Astrocyte (in vitro differentiated cells and primary cell): ENCODE results near the gene GLRA3. TPM values are rescaled to one million over a fixed set of nuclear protein-coding genes. Genes with fewer than 3 reads are reported as not detected.

Source experiments
- DNase-seq: peaks from one replicate; pipeline ENCODE4 v3.0.0-alpha.2; 2010; ENCODE audit warnings: low read depth
- FAIRE-seq: peaks from 2 replicates; lab custom pipeline; 2011; peaks lifted over from hg19 to GRCh38; lab: Jason Lieb, UNC
- H2AFZ ChIP-seq: 2 replicates; pipeline ENCODE4 v1.6.0; 2012; ENCODE audit warnings: low read depth, low read length, inconsistent platforms
- H3K27ac ChIP-seq: 2 replicates; pipeline ENCODE4 v1.5.1; 2011; ENCODE audit warnings: low read depth, low read length, inconsistent platforms
- H3K27me3 ChIP-seq: 2 replicates; pipeline ENCODE4 v1.6.0; 2011; ENCODE audit warnings: low read length, inconsistent platforms; ENCODE audit not compliant: insufficient read depth
- H3K36me3 ChIP-seq: 2 replicates; pipeline ENCODE4 v1.5.1; 2011; ENCODE audit warnings: low read length, inconsistent platforms; ENCODE audit not compliant: insufficient read depth
- H3K4me1 ChIP-seq: 2 replicates; pipeline ENCODE4 v1.5.1; 2011; ENCODE audit warnings: low read length, inconsistent platforms; ENCODE audit not compliant: insufficient read depth
- H3K4me2 ChIP-seq: 2 replicates; pipeline ENCODE4 v1.6.0; 2012; ENCODE audit warnings: low read length, inconsistent platforms
- H3K4me3 ChIP-seq: 2 replicates; pipeline ENCODE4 v1.5.1; 2011; ENCODE audit warnings: low read depth, mild to moderate bottlenecking, low read length, inconsistent platforms; ENCODE audit not compliant: insufficient read depth
- H3K79me2 ChIP-seq: 2 replicates; pipeline ENCODE4 v1.6.0; 2012; ENCODE audit warnings: mild to moderate bottlenecking, low read length, inconsistent platforms; ENCODE audit not compliant: insufficient read depth
- H3K9ac ChIP-seq: 2 replicates; pipeline ENCODE4 v1.6.0; 2012; ENCODE audit warnings: mild to moderate bottlenecking, low read length, inconsistent platforms
- H3K9me3 ChIP-seq: 2 replicates; pipeline ENCODE4 v1.5.1; 2012; ENCODE audit warnings: low read depth, mild to moderate bottlenecking, low read length, inconsistent platforms; ENCODE audit not compliant: insufficient read depth
- H4K20me1 ChIP-seq: 2 replicates; pipeline ENCODE4 v1.6.0; 2012; ENCODE audit warnings: low read length, inconsistent platforms; ENCODE audit not compliant: insufficient read depth
- H3K27ac Mint-ChIP-seq: one replicate; pipeline ENCODE4 v1.8.0; 2021; ENCODE audit warnings: mild to moderate bottlenecking, mixed read lengths; ENCODE audit not compliant: unreplicated experiment
- H3K27me3 Mint-ChIP-seq: one replicate; pipeline ENCODE4 v1.8.0; 2021; ENCODE audit warnings: low read depth, mixed read lengths; ENCODE audit not compliant: unreplicated experiment
- H3K36me3 Mint-ChIP-seq: one replicate; pipeline ENCODE4 v1.8.0; 2021; ENCODE audit warnings: low read depth, mixed read lengths; ENCODE audit not compliant: unreplicated experiment
- H3K4me1 Mint-ChIP-seq: one replicate; pipeline ENCODE4 v1.8.0; 2021; ENCODE audit warnings: low read depth, mixed read lengths; ENCODE audit not compliant: unreplicated experiment
- H3K4me3 Mint-ChIP-seq: one replicate; pipeline ENCODE4 v1.8.0; 2021; ENCODE audit warnings: mild to moderate bottlenecking, moderate library complexity, mixed read lengths; ENCODE audit not compliant: unreplicated experiment
- H3K9me3 Mint-ChIP-seq: one replicate; pipeline ENCODE4 v1.8.0; 2021; ENCODE audit warnings: mild to moderate bottlenecking, mixed read lengths; ENCODE audit not compliant: unreplicated experiment
- EZH2 ChIP-seq: IDR thresholded peaks from 2 replicates; pipeline ENCODE4 v1.6.1; 2012; ENCODE audit warnings: mild to moderate bottlenecking, low read length, inconsistent platforms; ENCODE audit not compliant: insufficient read depth
- total RNA-seq: library from RNA; stranded (reverse); gene quantifications from 2 replicates; pipeline ENCODE4 v1.2.1, GENCODE V29; 2021
- TF ChIP-seq, protein P1 (sequence below): IDR thresholded peaks from 2 replicates; pipeline ENCODE4 v1.5.1; 2011; ENCODE audit warnings: low read depth, mild to moderate bottlenecking, inconsistent platforms, low read length, moderate library complexity; ENCODE audit not compliant: insufficient read depth

GLRA3 gene
- total RNA-seq, 1 donor from 2014 or later, result not detected

GRCh38 chr4:174672276-174672675 lies 156.8 kb downstream of the GLRA3 start:
- no peak overlapping the region for H3K4me3 Mint-ChIP-seq
- H3K79me2 ChIP-seq, result no peaks in the 10 kb centered on the region
- H3K4me1 Mint-ChIP-seq, result peaks cover 7% of the 10 kb centered on the region
- H3K9ac ChIP-seq, result no peak overlapping the region
- FAIRE-seq, result no peak
- H3K27me3 ChIP-seq, result no peaks in the 10 kb centered on the region
- H2AFZ ChIP-seq, result no peak overlapping the region
- H3K27ac Mint-ChIP-seq, result no peak overlapping the region
- H3K9me3 Mint-ChIP-seq, result no peaks in the 10 kb centered on the region
- no peaks in the 10 kb centered on the region for H3K36me3 ChIP-seq
- no peak overlapping the region for H3K4me3 ChIP-seq
- no peaks in the 10 kb centered on the region for H3K27me3 Mint-ChIP-seq
- H3K4me1 ChIP-seq, result no peaks in the 10 kb centered on the region
- TF ChIP-seq EZH2, result no peak
- TF ChIP-seq, protein P1, sequence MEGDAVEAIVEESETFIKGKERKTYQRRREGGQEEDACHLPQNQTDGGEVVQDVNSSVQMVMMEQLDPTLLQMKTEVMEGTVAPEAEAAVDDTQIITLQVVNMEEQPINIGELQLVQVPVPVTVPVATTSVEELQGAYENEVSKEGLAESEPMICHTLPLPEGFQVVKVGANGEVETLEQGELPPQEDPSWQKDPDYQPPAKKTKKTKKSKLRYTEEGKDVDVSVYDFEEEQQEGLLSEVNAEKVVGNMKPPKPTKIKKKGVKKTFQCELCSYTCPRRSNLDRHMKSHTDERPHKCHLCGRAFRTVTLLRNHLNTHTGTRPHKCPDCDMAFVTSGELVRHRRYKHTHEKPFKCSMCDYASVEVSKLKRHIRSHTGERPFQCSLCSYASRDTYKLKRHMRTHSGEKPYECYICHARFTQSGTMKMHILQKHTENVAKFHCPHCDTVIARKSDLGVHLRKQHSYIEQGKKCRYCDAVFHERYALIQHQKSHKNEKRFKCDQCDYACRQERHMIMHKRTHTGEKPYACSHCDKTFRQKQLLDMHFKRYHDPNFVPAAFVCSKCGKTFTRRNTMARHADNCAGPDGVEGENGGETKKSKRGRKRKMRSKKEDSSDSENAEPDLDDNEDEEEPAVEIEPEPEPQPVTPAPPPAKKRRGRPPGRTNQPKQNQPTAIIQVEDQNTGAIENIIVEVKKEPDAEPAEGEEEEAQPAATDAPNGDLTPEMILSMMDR, result no peak
- no peak overlapping the region for H3K4me2 ChIP-seq
- no peaks in the 10 kb centered on the region for H3K36me3 Mint-ChIP-seq
- H3K9me3 ChIP-seq, result no peaks in the 10 kb centered on the region
- DNase-seq, result no peak
- no peaks in the 10 kb centered on the region for H4K20me1 ChIP-seq
- H3K27ac ChIP-seq, result no peak overlapping the region

DNA sequence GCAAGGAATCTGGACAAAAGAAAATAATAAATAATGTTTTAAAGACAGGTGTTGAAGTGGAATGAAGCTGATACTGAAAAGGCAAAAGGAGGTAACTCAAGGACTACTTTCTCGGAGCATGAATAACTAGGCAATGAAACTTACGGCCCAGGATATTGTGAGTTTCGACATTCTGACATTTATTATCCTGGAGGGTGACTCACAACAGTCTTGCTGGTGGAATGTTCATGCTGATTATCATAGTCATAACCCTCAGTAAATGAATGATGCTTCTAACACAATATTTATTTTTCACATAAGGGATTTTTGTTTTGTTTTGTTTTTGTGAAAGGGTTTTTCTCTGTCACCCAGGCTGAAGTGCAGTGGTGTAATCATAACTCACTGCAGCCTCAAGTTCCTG lies 159.8 kb downstream of the GLRA3 start:
- Histone ChIP-seq H3K36me3 (no peaks in the 10 kb centered on the region), H3K9ac (no peak overlapping the region), H3K27ac (no peak overlapping the region), H3K4me1 (no peaks in the 10 kb centered on the region), H3K9me3 (no peaks in the 10 kb centered on the region), H4K20me1 (no peaks in the 10 kb centered on the region), H3K4me2 (no peak overlapping the region), H2AFZ (no peak overlapping the region), H3K4me3 (no peak overlapping the region), H3K27me3 (no peaks in the 10 kb centered on the region), H3K79me2 (no peaks in the 10 kb centered on the region)
- Mint-ChIP-seq H3K27ac (peak overlapping the region; percentile 22), H3K27me3 (no peaks in the 10 kb centered on the region), H3K4me1 (peaks cover 5% of the 10 kb centered on the region), H3K9me3 (no peaks in the 10 kb centered on the region), H3K36me3 (no peaks in the 10 kb centered on the region), H3K4me3 (no peak overlapping the region)
- TF ChIP-seq EZH2, result no peak
- TF ChIP-seq, protein P1, result no peak
- peak; percentile 92 for FAIRE-seq
- peak; percentile 88 for DNase-seq

DNA sequence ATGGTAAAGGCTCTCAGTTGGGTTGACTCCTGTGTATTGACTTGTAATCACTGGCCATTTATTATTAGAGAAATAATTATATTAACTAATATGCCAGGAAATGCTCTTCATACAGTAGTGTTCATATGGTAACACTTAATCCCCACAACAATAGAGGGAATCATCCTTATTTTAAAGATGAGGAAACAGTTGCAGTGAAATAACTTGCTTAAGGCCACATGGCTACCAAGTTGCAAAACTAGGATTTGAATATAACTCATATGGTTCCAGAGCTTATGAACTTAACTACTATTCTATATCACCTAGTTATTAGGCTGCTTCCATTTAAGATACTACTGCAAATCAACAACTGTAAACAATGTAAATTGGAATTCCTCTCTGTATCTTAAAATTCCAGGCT lies 163.2 kb downstream of the GLRA3 start:
- Histone ChIP-seq H4K20me1 (no peaks in the 10 kb centered on the region), H3K9me3 (no peaks in the 10 kb centered on the region), H3K4me1 (no peaks in the 10 kb centered on the region), H3K27ac (no peak overlapping the region), H2AFZ (no peak overlapping the region), H3K4me2 (no peak overlapping the region), H3K79me2 (no peaks in the 10 kb centered on the region), H3K9ac (no peak overlapping the region), H3K27me3 (no peaks in the 10 kb centered on the region), H3K4me3 (no peak overlapping the region), H3K36me3 (no peaks in the 10 kb centered on the region)
- H3K9me3 Mint-ChIP-seq, result no peaks in the 10 kb centered on the region
- TF ChIP-seq EZH2, result no peak
- TF ChIP-seq, protein P1, result no peak
- no peak for FAIRE-seq
- H3K4me1 Mint-ChIP-seq, result peaks cover 5% of the 10 kb centered on the region
- no peaks in the 10 kb centered on the region for H3K36me3 Mint-ChIP-seq
- H3K4me3 Mint-ChIP-seq, result no peak overlapping the region
- DNase-seq, result no peak
- no peaks in the 10 kb centered on the region for H3K27me3 Mint-ChIP-seq
- H3K27ac Mint-ChIP-seq, result no peak overlapping the region
